Activated CD8-positive, alpha-beta memory T cell treated with anti-CD3 and anti-CD28 coated beads for 24 hours (primary cell): ENCODE results near the gene SCN2B.

ENCODE experiments used
- DNase-seq: peaks from one replicate; pipeline ENCODE4 v3.0.0-alpha.2; 2020

The SCN2B gene

GRCh38 chr11:118128721-118129470, 47.5 kb downstream of the SCN2B start:
- no peak for DNase-seq

DNA sequence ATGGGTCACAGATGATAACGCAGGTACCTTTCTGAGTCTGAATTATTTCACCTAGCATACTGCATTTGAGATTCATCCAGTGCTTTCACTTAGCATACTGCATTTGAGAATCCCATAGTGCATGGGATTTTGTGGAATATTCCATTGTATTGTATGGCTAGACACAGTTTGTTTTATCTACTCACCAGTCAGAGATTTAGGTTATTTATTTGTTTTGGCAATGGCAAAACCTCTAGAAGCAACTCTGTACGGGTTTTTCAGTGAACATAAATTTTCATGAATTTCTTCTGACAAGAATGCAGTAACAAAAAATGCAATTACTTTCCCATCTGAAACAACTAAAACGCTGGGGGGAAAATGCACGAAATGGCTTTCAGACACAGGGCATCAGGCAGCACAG, 48.1 kb downstream of the SCN2B start:
- no peak for DNase-seq

- no peak for DNase-seq
Observed at GRCh38 chr11:118126082-118126838, 50.2 kb downstream of the SCN2B start.

DNA sequence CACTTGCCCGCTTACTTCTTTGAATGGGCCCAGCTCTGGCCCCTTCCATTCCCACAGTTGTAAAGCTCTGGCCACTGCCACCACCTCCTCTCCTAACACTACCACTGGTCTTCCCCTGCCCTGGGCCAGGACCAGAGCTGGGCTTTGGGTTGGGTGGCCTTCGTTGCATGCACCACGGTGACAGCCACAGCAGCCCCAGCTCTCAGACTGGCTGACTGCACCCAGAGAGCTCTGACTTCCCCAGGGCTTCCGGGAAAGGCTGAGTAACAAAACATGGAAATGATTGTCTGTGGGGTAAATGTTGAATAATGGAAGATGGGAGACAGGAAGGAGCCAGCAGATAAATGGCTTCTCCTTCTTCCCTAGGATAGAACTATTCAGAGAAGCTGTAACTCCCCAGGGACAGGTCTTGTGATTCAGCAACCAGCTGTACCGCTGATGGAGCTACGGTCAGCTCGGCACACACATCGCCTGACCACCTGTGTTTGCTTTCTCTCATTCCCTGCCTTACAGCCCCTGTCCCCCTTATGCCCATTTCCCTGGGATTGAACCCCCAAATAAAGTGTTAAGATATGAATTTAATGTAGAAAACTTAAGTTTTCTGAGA, 51.4 kb downstream of the SCN2B start:
- no peak for DNase-seq

GRCh38 chr11:118120793-118121192, 55.6 kb downstream of the SCN2B start:
- DNase-seq = no peak

GRCh38 chr11:118117790-118118601, 58.4 kb downstream of the SCN2B start:
- DNase-seq = peak; percentile 66

DNA sequence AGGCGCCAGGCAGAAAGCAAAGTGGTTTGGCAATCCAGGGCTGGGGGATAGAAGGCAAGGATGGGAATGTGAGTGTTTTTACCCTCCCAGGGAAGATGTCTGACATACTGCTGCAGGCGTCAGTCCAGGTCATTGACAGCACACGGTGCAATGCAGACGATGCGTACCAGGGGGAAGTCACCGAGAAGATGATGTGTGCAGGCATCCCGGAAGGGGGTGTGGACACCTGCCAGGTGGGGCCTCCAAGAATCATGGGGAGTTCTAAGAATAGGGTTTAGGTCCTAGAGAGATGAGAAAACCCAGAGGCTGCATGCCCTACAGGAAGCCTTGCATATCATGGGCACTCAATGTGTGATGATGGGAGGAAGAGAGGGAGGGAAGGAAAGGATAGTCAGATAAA, 61.4 kb downstream of the SCN2B start:
- no peak for DNase-seq

GRCh38 chr11:118114266-118114665, 62.2 kb downstream of the SCN2B start:
- no peak for DNase-seq

GRCh38 chr11:118112711-118113430, 63.6 kb downstream of the SCN2B start:
- DNase-seq = no peak
